GM21367 (cell line): ENCODE measurements around the gene ITGB6.
"Not testable (repeated sequence)": the region's sequence is repeated elsewhere in the genome, so short reads cannot be mapped to it uniquely, and the experiment has no call there.

Experiments used
- ATAC-seq: cut with Tn5 transposase; IDR thresholded peaks from one replicate; pipeline ENCODE4 v1.9.1; 2021; ENCODE audit not compliant: unreplicated experiment

ITGB6 gene

GRCh38 chr2:160194351-160194750 lies 5.7 kb downstream of the ITGB6 start:
- ATAC-seq = no peak

DNA sequence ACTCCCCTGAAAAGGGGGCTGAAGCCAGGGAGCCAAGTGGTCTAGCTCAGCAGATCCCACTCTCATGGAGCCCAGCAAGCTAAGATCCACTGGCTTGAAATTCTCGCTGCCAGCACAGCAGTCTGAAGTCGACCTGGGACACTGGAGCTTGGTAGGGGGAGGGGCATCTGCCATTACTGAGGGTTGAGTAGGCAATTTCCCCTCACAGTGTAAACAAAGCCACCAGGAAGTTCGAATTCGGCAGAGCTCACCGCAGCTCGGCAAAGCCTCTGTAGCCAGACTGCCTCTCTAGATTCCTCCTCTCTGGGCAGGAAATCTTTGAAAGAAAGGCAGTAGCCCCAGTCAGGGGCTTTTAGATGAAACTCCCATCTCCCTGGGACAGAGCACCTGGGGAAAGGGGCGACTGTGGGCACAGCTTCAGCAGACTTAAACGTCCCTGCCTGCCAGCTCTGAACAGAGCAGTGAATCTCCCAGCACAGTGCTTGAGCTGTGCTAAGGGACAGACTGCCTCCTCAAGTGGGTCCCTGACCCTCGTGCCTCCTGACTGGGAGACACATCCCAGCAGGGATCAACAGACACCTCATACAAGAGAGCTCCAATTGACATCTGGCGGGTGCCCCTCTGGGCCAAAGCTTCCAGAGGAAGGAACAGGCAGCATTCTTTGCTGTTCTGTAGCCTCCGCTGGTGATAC lies 18.8 kb downstream of the ITGB6 start:
- not testable (repeated sequence) for ATAC-seq

- not testable (repeated sequence) for ATAC-seq
Observed at GRCh38 chr2:160180690-160181089, 19.4 kb downstream of the ITGB6 start.

- no peak for ATAC-seq
Observed at GRCh38 chr2:160180172-160180571, 19.9 kb downstream of the ITGB6 start.

DNA sequence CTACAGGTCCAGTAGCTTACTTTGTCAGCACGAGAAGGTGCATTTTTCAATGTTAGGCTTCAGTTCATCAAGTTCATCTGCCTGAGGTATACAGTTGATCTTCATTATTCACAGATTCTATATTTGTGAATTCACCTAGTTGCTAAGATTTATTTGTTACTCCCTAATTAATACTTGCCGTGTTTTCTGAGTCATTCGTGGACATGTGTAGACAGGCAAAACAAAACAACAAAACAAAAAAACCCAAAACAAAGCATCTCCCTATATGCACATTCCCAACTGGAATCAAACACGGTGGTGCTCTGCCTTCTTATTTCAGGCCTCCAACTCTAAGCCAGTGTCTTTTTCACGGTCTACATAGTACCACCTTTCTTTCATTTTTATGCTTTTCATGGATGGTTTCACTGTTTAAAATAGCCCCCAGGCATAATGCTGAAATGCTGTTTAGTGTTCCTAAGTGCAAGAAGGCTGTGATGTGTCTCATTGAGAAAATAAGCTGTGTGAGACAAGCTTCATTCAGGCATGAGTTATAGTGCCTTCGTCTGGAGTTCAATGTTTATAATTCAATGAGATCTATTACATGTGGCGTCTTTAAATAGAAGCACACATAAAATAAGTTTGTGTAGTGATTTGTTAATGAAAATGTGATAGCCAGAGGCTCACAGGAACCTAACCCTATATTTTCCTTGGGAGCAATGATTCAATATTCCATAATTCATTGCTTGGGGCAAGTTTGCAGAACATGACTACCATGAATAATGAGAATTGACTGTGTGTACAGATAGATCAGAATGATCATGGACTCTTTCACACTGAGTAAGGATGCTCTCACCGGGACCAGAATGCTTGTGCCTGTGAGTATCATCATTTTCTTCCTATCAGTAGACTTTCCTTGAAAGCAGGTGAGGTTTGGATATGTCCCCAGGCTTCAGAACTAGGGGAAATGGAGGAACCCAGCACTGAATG lies 24.6 kb downstream of the ITGB6 start:
- ATAC-seq = no peak

DNA sequence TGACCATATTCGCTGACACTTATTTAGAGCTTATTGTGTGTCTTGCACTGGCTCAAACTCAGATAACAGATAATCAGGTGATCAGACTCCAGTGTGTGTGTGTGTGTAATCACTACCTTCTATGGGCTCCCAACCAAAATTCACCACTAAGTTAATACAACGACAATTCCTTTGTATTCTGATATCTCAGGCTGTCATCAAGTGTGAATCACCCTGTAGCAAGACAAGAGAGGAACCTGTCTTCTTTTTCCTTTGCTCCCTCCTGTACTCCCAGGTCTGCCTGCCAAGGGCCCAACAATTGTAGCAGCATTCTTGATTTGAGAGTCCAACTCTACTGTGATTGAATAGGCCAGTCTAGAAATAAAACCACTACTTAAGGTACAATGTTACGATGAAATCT lies 25.8 kb downstream of the ITGB6 start:
- no peak for ATAC-seq

GRCh38 chr2:160169988-160170387 lies 30.1 kb downstream of the ITGB6 start:
- no peak for ATAC-seq

DNA sequence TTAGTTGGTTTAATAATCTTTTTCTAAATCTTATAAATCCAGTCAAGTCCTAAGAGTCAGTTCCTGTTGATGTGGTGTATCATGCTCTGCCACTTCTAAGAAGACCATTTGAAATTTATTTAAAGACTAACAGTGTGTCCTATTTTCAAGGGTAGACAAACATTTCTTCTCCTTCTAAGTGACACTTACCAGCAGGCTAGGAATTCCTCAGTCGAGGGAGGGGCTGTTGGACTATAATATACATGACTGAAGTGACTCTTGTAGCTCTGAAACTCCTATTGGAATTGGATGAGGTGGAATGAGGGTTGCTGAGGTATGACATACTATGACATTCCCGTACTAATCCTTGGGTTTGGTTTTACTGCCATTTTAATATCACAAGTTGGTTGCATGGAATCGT lies 30.6 kb downstream of the ITGB6 start:
- ATAC-seq = no peak

DNA sequence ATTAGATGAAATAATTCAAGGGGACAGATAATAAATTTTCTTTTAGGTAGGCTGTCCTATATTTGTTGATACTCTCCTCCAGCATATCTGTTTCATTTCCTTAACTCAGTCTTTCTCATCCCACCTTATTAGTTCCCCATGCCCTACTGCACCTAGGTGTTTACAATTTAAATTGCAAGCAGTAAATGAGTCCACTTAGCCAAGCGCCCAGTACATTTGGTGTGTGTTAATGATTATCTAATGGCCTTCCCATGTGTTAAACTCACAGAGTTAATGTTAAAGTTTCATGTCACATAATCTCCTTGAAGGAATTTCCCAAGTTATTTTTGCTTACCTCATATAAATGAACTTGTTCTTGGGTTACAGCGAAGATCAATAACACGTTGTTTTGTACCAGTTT lies 31.2 kb downstream of the ITGB6 start:
- no peak for ATAC-seq

- ATAC-seq = no peak
Observed at GRCh38 chr2:160167089-160167740, 32.9 kb downstream of the ITGB6 start.

- no peak for ATAC-seq
Observed at GRCh38 chr2:160165996-160166395, 34.1 kb downstream of the ITGB6 start.

- ATAC-seq = no peak
Observed at GRCh38 chr2:160165081-160165480, 35.0 kb downstream of the ITGB6 start.

DNA sequence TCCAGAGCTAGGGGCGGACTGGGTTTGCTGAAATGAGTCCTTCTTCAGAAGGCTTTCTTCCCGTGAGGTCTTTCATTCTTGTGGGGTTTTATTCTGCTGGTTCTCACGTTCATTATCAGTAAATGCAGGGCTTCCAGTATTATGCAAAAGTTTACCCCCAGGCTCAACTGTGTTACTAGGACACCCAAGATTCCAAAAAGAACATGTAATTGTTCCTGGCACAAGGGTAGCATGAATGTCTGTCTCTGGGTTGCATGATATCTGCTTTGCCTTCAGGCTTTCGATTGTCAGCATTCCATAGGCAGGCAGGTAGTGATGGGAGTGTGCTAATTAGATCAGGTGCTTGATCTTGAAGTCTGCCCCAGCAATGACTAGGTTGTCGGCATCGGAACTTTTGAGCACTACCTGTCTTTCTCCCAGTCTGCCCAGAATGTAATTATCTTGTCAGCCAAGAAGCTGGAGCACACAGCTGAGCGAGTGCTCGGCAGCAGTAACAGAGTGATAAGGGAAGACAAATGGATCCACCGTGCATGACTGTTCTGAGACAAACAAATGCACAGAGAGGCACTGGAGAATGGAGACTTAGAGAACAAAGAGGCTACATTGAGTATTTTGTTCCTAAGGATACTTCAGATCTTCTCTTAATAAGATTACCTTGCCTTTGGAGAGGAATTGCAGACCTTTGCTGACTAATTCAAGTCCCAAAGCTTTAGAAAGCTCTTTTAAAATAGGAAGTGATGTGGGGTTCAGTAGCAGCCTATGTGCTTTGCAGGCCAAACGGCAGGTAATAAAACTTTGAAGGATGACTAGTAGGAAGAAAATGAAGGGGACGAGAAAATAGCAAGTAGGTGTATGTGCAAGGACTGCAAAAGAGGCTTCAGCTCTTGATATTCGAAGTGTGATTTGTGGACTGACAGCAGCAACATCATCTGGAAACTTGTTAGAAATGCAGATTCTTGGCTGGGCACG lies 41.9 kb downstream of the ITGB6 start:
- ATAC-seq = no peak

GRCh38 chr2:160156665-160157064 lies 43.4 kb downstream of the ITGB6 start:
- ATAC-seq = no peak

DNA sequence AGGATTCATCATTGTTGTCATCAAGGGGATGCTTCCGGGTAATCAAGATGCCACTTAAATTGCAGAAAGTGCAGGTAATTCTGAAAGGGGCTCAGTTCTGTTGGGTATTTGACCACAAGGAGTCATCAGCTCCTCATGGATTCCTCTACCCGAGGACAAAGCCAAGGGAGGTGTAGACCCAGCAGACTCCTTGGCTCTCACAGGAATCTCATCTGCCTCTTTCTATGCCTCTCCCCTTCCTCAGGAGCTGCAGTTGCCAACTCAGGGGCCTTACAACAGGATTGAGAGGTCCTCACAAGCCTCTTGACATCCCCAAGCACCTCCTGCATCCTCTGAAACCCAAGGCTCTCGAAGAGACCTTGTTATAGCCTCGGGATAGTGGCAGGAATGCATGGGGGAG lies 44.0 kb downstream of the ITGB6 start:
- ATAC-seq = no peak

GRCh38 chr2:160148419-160148818 lies 51.7 kb downstream of the ITGB6 start:
- not testable (repeated sequence) for ATAC-seq

- no peak for ATAC-seq
Observed at GRCh38 chr2:160145471-160145870, 54.6 kb downstream of the ITGB6 start.

DNA sequence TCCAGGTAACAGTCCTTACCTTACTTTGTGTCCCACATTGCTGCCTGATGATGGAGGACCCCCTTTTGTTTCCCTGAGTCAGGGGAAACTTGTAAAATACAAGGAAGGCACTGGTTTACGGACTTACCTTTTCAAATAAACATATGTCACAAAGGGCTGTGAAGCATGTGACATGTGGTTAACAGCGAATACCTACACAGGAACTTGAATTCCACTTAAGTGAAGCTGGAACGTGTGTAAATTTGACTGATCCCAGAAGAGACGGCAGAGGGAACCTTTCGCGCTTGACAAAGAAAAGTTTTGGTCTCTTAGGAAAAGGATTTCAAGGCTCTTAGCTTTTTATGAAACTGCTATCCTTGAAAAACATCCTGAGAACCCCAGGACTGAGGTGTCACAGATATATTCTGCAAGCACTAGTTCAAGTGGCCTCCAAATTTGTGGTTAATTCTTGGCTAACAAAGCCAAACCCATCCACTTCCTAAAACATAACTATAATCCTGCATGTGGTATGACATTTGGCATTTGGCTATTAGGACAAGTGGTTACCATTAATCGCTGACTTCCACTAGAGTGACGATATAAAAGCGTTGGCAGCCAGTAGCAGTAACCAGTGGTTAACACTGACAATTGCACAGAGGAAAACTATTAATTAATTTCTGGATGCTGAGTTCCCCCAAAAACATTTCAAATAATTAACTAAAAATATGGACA lies 55.6 kb downstream of the ITGB6 start:
- ATAC-seq = no peak

GRCh38 chr2:160142472-160142871 lies 57.6 kb downstream of the ITGB6 start:
- ATAC-seq = no peak

- ATAC-seq = no peak
Observed at GRCh38 chr2:160141912-160142311, 58.2 kb downstream of the ITGB6 start.
